SU-DHL-6 (cell line): ENCODE results near the gene MINAR1.

Experiments
- EZH2phosphoT487 ChIP-seq: fragments of 200-600 bp; sonication (generic), shearing (Covaris generic); conservative IDR thresholded peaks from 2 replicates; pipeline ENCODE4 v1.6.1; 2018; ENCODE audit warnings: mild to moderate bottlenecking, antibody characterized with exemption, low read length, moderate library complexity, mixed read lengths
- TF ChIP-seq, protein P1 (sequence below): fragments of 200-600 bp; sonication (generic); IDR thresholded peaks from one replicate; pipeline ENCODE4 v1.5.1; 2017; ENCODE audit warnings: antibody characterized with exemption, mild to moderate bottlenecking, low read length, moderate library complexity; ENCODE audit not compliant: insufficient read depth, poor library complexity, severe bottlenecking

GRCh38 chr15:79416876-79417275 is 15.3 kb upstream of the MINAR1 start:
- TF ChIP-seq, protein P1, sequence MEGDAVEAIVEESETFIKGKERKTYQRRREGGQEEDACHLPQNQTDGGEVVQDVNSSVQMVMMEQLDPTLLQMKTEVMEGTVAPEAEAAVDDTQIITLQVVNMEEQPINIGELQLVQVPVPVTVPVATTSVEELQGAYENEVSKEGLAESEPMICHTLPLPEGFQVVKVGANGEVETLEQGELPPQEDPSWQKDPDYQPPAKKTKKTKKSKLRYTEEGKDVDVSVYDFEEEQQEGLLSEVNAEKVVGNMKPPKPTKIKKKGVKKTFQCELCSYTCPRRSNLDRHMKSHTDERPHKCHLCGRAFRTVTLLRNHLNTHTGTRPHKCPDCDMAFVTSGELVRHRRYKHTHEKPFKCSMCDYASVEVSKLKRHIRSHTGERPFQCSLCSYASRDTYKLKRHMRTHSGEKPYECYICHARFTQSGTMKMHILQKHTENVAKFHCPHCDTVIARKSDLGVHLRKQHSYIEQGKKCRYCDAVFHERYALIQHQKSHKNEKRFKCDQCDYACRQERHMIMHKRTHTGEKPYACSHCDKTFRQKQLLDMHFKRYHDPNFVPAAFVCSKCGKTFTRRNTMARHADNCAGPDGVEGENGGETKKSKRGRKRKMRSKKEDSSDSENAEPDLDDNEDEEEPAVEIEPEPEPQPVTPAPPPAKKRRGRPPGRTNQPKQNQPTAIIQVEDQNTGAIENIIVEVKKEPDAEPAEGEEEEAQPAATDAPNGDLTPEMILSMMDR, result no peak
- TF ChIP-seq EZH2phosphoT487, result no peak
